H1 (cell line): ENCODE measurements around the gene ZNF546. TPM values are rescaled to one million over a fixed set of nuclear protein-coding genes. Genes with fewer than 3 reads are reported as not detected.
A peak's percentile ranks its signal among the peaks of the same experiment; 100 is the strongest.

Source experiments
- GABPA ChIP-seq: IDR thresholded peaks from 2 replicates; pipeline ENCODE4 v1.6.1; 2011; ENCODE audit warnings: mild to moderate bottlenecking, low read length, moderate library complexity, borderline replicate concordance; ENCODE audit not compliant: insufficient read depth
- GTF2F1 ChIP-seq: IDR thresholded peaks from 2 replicates; pipeline ENCODE4 v1.6.1; 2012; ENCODE audit warnings: low read depth, low read length, improper control_type of control experiment, borderline replicate concordance
- HDAC2 ChIP-seq, 2 experiments: fragments of 300-600 bp in 1 of 2; sonication (generic) in 1 of 2; IDR thresholded peaks; 2 replicates each; pipeline ENCODE4 v1.6.1; 2011 to 2012; ENCODE audit warnings: low read depth in 2 of 2, low read length in 2 of 2, mild to moderate bottlenecking in 2 of 2, moderate library complexity in 2 of 2, borderline replicate concordance in 1 of 2, inconsistent platforms in 1 of 2
- KDM4A ChIP-seq: IDR thresholded peaks from one replicate; pipeline ENCODE4 v1.7.1; 2012; ENCODE audit warnings: low read depth, mild to moderate bottlenecking, moderate library complexity, low read length, inconsistent platforms; ENCODE audit not compliant: severe bottlenecking
- KDM5A ChIP-seq: fragments of 200-600 bp; IDR thresholded peaks from 2 replicates; pipeline ENCODE4 v1.7.1; 2012; ENCODE audit warnings: mild to moderate bottlenecking, low read length, inconsistent platforms, mixed read lengths
- NRF1 ChIP-seq: IDR thresholded peaks from 2 replicates; pipeline ENCODE4 v1.6.1; 2011; ENCODE audit warnings: mild to moderate bottlenecking, low read depth, low read length, improper control_type of control experiment
- POLR2AphosphoS5 ChIP-seq: IDR thresholded peaks from 2 replicates; pipeline ENCODE4 v1.6.1; 2011; ENCODE audit warnings: low read depth, low read length
- SIRT6 ChIP-seq: IDR thresholded peaks from one replicate; pipeline ENCODE4 v1.7.1; 2012; ENCODE audit warnings: low read length, inconsistent platforms
- SP1 ChIP-seq: IDR thresholded peaks from 2 replicates; pipeline ENCODE4 v1.6.1; 2011; ENCODE audit warnings: low read depth, low read length
- SUZ12 ChIP-seq: fragments of 200-600 bp; sonication (generic); IDR thresholded peaks from 2 replicates; pipeline ENCODE4 v1.6.1; 2012; ENCODE audit warnings: mild to moderate bottlenecking, inconsistent platforms, low read length, moderate library complexity, mixed read lengths
- TEAD4 ChIP-seq: IDR thresholded peaks from 2 replicates; pipeline ENCODE4 v1.6.1; 2012; ENCODE audit warnings: low read depth, low read length, inconsistent platforms, mixed read lengths
- polyA plus RNA-seq, 7 experiments: library from polyadenylated mRNA; depleted of rRNA in 3 of 7; stranded (reverse) in 5 of 7; unstranded in 2 of 7; fragments of >200 nt in 5 of 7; fragments of 200-250 nt in 2 of 7; gene quantifications; 1 replicate in 5 of 7; 2 replicates in 1 of 7; 4 replicates in 1 of 7; pipeline versions ENCODE4 v1.2.1 to v1.2.3, GENCODE V29; 2011 to 2013; ENCODE audit warnings: missing spikeins in 2 of 7, mixed read lengths in 2 of 7
- total RNA-seq: library from RNA; stranded (reverse); fragmentation: NEBNext Ultra II Directional; extraction: Animal tissue kit (Norgen Biotek cat#: 25700); gene quantifications from 2 replicates; pipeline ENCODE4 v1.2.1, GENCODE V29; 2021

The ZNF546 gene
- total and polyA plus RNA-seq, 2 of the 8 experiments (the other 6 are each of a cell fraction or from before 2014, with no cell fraction given): 0.21 to 1.1 TPM

GRCh38 chr19:40055832-40056504 lies 59.1 kb downstream of the ZNF546 start, which contains the start of gene ZNF780B (continued):
- TF ChIP-seq KDM4A (peak; percentile 98), TEAD4 (no peak), GABPA (peak; percentile 75; the same call in 1 of the 2 replicates), GTF2F1 (peak; percentile 59; the same call in 1 of the 2 replicates), NRF1 (no peak), POLR2AphosphoS5 (no peak), KDM5A (no peak), HDAC2 (IDR thresholded peaks at IDR 0.05; ENCODE audit: borderline replicate concordance in 1 of 2, low read depth in 2 of 2, low read length in 2 of 2) (peak in 1 of 2 experiments; percentile 56; a peak in 1 of 4 replicates), SUZ12 (no peak), SIRT6 (no peak), SP1 (no peak)
